GM12864 (cell line): ENCODE measurements around the gene PPP1R9A.

Source experiments
- DNase-seq: peaks from one replicate; pipeline ENCODE4 v3.0.0-alpha.2; 2011; ENCODE audit warnings: low read depth
- H3K4me3 ChIP-seq: 2 replicates; pipeline ENCODE4 v1.5.1; 2011; ENCODE audit warnings: mild to moderate bottlenecking, low read depth, low read length, control low read depth
- CTCF ChIP-seq: IDR thresholded peaks from 2 replicates; pipeline ENCODE4 v1.5.1; 2011; ENCODE audit warnings: low read depth, mild to moderate bottlenecking, moderate library complexity, low read length, control low read depth, inconsistent platforms; ENCODE audit errors: missing control alignments

Gene PPP1R9A

GRCh38 chr7:94898340-94898739, 9.1 kb upstream of the PPP1R9A start:
- no peak overlapping the region for H3K4me3 ChIP-seq
- no peak for DNase-seq
- TF ChIP-seq CTCF: no peak

GRCh38 chr7:94901981-94902380, 5.4 kb upstream of the PPP1R9A start:
- no peak for DNase-seq
- no peak for TF ChIP-seq CTCF
- H3K4me3 ChIP-seq: no peak overlapping the region

GRCh38 chr7:94903971-94904370, 3.4 kb upstream of the PPP1R9A start:
- DNase-seq: no peak
- H3K4me3 ChIP-seq: no peak overlapping the region
- TF ChIP-seq CTCF: no peak

GRCh38 chr7:94904982-94905381, 2.4 kb upstream of the PPP1R9A start:
- no peak overlapping the region for H3K4me3 ChIP-seq
- DNase-seq: no peak
- TF ChIP-seq CTCF: no peak

- no peak for DNase-seq
- TF ChIP-seq CTCF: no peak
- H3K4me3 ChIP-seq: no peak overlapping the region
Measured at GRCh38 chr7:94906065-94906851, 1.1 kb upstream of the PPP1R9A start.

- no peak for TF ChIP-seq CTCF
- no peak overlapping the region for H3K4me3 ChIP-seq
- no peak for DNase-seq
Measured at GRCh38 chr7:94907811-94908322, 473 bp downstream of the PPP1R9A start.
